ENCODE measurements around the gene TTLL8.
"Not testable (repeated sequence)": the region's sequence is repeated elsewhere in the genome, so short reads cannot be mapped to it uniquely, and the experiment has no call there.

TTLL8 gene

GRCh38 chr22:49989826-49990225 lies 68.3 kb downstream of the TTLL8 start:
- DNase-seq (ENCODE audit: low read depth in 2 of 2), result not testable (repeated sequence)

- no peak for DNase-seq (ENCODE audit: low read depth in 2 of 2)
Observed at GRCh38 chr22:49986325-49986724, 71.8 kb downstream of the TTLL8 start.

GRCh38 chr22:49983148-49984042 lies 74.7 kb downstream of the TTLL8 start:
- DNase-seq (ENCODE audit: low read depth in 2 of 2), result no peak

- not testable (repeated sequence) for DNase-seq (ENCODE audit: low read depth in 2 of 2)
Observed at GRCh38 chr22:49981799-49982198, 76.3 kb downstream of the TTLL8 start.

- DNase-seq (ENCODE audit: low read depth in 2 of 2), result peak in 1 of 2 donors; percentile 45
Observed at GRCh38 chr22:49979587-49980264, 78.4 kb downstream of the TTLL8 start.

GRCh38 chr22:49977578-49977977 lies 80.5 kb downstream of the TTLL8 start:
- no peak for DNase-seq (ENCODE audit: low read depth in 2 of 2)

GRCh38 chr22:49976439-49977175 lies 81.5 kb downstream of the TTLL8 start:
- DNase-seq (ENCODE audit: low read depth in 2 of 2), result peak in 1 of 2 donors; percentile 50

- peak; percentile 48 for DNase-seq (ENCODE audit: low read depth in 2 of 2)
Observed at GRCh38 chr22:49975543-49976389, 82.3 kb downstream of the TTLL8 start.

GRCh38 chr22:49973018-49973961 lies 84.8 kb downstream of the TTLL8 start:
- DNase-seq (ENCODE audit: low read depth in 2 of 2), result no peak

GRCh38 chr22:49972163-49973017 lies 85.7 kb downstream of the TTLL8 start:
- DNase-seq (ENCODE audit: low read depth in 2 of 2), result no peak

- peak; percentile 65 to 76 for DNase-seq (ENCODE audit: low read depth in 2 of 2)
Observed at GRCh38 chr22:49971232-49972162, 86.6 kb downstream of the TTLL8 start.

GRCh38 chr22:49970528-49971231 lies 87.4 kb downstream of the TTLL8 start:
- peak; percentile 95 to 98 for DNase-seq (ENCODE audit: low read depth in 2 of 2)

- no peak for DNase-seq (ENCODE audit: low read depth in 2 of 2)
Observed at GRCh38 chr22:49969751-49970527, 88.2 kb downstream of the TTLL8 start.

- DNase-seq (ENCODE audit: low read depth in 2 of 2), result no peak
Observed at GRCh38 chr22:49968831-49969661, 89.1 kb downstream of the TTLL8 start.
